Thymus (tissue), 11 donors: Measurements from ENCODE around the gene ASS1. TPM values are rescaled to one million over a fixed set of nuclear protein-coding genes. Genes with fewer than 3 reads are reported as not detected.

Experiments
- DNase-seq, 9 donors: peaks; one replicate each; pipeline ENCODE4 v3.0.0-alpha.2; 2013; ENCODE audit warnings: low spot score in 9 of 9, low read depth in 6 of 9, missing footprints in 1 of 9
- H3K27ac ChIP-seq, 2 donors: one replicate each; pipeline ENCODE4 v1.5.1; 2013; ENCODE audit warnings: control low read depth in 1 of 2, low read depth in 1 of 2, low read length in 1 of 2, mild to moderate bottlenecking in 1 of 2, moderate library complexity in 1 of 2
- H3K27me3 ChIP-seq, 2 donors: one replicate each; pipeline ENCODE4 v1.5.1; 2013; ENCODE audit warnings: low read length in 1 of 2; ENCODE audit not compliant: control insufficient read depth in 2 of 2, insufficient read depth in 1 of 2
- H3K36me3 ChIP-seq, 2 donors: one replicate each; pipeline ENCODE4 v1.5.1; 2013; ENCODE audit warnings: low read length in 1 of 2, mild to moderate bottlenecking in 1 of 2, moderate library complexity in 1 of 2; ENCODE audit not compliant: control insufficient read depth in 2 of 2, insufficient read depth in 2 of 2
- H3K4me1 ChIP-seq, 2 donors: one replicate each; pipeline ENCODE4 v1.5.1; 2013; ENCODE audit warnings: low read length in 2 of 2; ENCODE audit not compliant: control insufficient read depth in 2 of 2, insufficient read depth in 2 of 2
- H3K4me3 ChIP-seq, 2 donors: one replicate each; pipeline ENCODE4 v1.5.1; 2013; ENCODE audit warnings: low read length in 2 of 2, control low read depth in 1 of 2, mild to moderate bottlenecking in 1 of 2
- H3K9me3 ChIP-seq, 2 donors: one replicate each; pipeline ENCODE4 v1.5.1; 2013; ENCODE audit warnings: low read length in 1 of 2, mild to moderate bottlenecking in 1 of 2; ENCODE audit not compliant: control insufficient read depth in 2 of 2, insufficient read depth in 1 of 2
- WGBS: extraction: QIAGEN DNeasy Blood & Tissue Kit; methylation state at CpG from one replicate; pipeline ENCODE4 v1.1.7; 2013; 5-methylcytosine and 5-hydroxymethylcytosine counted together
- polyA plus RNA-seq: library from polyadenylated mRNA; stranded (reverse); fragments of 200-250 nt; gene quantifications from one replicate; pipeline ENCODE4 v1.2.3, GENCODE V29; 2013
- total RNA-seq: library from RNA; stranded (reverse); fragments of 120-200 nt; gene quantifications from one replicate; pipeline ENCODE4 v1.2.4, GENCODE V29; 2013
- donor health status: healthy.

The ASS1 gene
- total and polyA plus RNA-seq, 2 donors: 9.1 to 30.4 TPM

GRCh38 chr9:130541533-130541932 lies 96.8 kb downstream of the ASS1 start:
- H3K36me3 ChIP-seq: no peaks in the 10 kb centered on the region
- no peak overlapping the region for H3K4me3 ChIP-seq
- H3K9me3 ChIP-seq: peaks cover 2 to 3% of the 10 kb centered on the region in 2 donors
- H3K27ac ChIP-seq: no peak overlapping the region
- WGBS: 80% methylated on average over 2 of the region's 2 CpGs
- peaks cover 17 to 43% of the 10 kb centered on the region in 2 donors for H3K27me3 ChIP-seq
- H3K4me1 ChIP-seq: peaks cover 23 to 59% of the 10 kb centered on the region in 2 donors
- peak in 1 of 9 donors; percentile 42 for DNase-seq

- WGBS: 42% methylated on average over 5 of the region's 5 CpGs
- no peak overlapping the region for H3K4me3 ChIP-seq
- peaks cover 12 to 38% of the 10 kb centered on the region in 2 donors for H3K27me3 ChIP-seq
- no peaks in the 10 kb centered on the region for H3K36me3 ChIP-seq
- H3K4me1 ChIP-seq: peaks cover 23 to 58% of the 10 kb centered on the region in 2 donors
- DNase-seq: peak in 3 of 9 donors; percentile 25 to 64 (median 37)
- H3K27ac ChIP-seq: peak overlapping the region in 1 of 2 donors; percentile 58
- peaks cover 2 to 3% of the 10 kb centered on the region in 2 donors for H3K9me3 ChIP-seq
Observed at GRCh38 chr9:130542038-130542437, 97.3 kb downstream of the ASS1 start.

GRCh38 chr9:130542457-130543228 lies 97.9 kb downstream of the ASS1 start:
- Histone ChIP-seq H3K27me3 (peaks cover 8 to 32% of the 10 kb centered on the region in 2 donors), H3K4me3 (no peak overlapping the region), H3K36me3 (no peaks in the 10 kb centered on the region), H3K9me3 (peaks cover 2 to 3% of the 10 kb centered on the region in 2 donors), H3K4me1 (peaks cover 23 to 52% of the 10 kb centered on the region in 2 donors), H3K27ac (peak overlapping the region in 1 of 2 donors; percentile 58)
- 59% methylated on average over 7 of the region's 7 CpGs for WGBS
- DNase-seq: peak in 2 of 9 donors; percentile 28 to 60

- peaks cover 5 to 25% of the 10 kb centered on the region in 2 donors for H3K27me3 ChIP-seq
- peaks cover 23 to 52% of the 10 kb centered on the region in 2 donors for H3K4me1 ChIP-seq
- peak in 1 of 9 donors; percentile 21 for DNase-seq
- H3K27ac ChIP-seq: peak overlapping the region in 1 of 2 donors; percentile 49
- WGBS: 69% methylated on average over 8 of the region's 8 CpGs
- H3K4me3 ChIP-seq: no peak overlapping the region
- peaks cover 2 to 3% of the 10 kb centered on the region in 2 donors for H3K9me3 ChIP-seq
- H3K36me3 ChIP-seq: no peaks in the 10 kb centered on the region
Observed at GRCh38 chr9:130543368-130543767, 98.6 kb downstream of the ASS1 start.

GRCh38 chr9:130543859-130544258 lies 99.1 kb downstream of the ASS1 start:
- Histone ChIP-seq H3K27ac (no peak overlapping the region), H3K4me1 (peaks cover 23 to 52% of the 10 kb centered on the region in 2 donors), H3K4me3 (no peak overlapping the region), H3K36me3 (no peaks in the 10 kb centered on the region), H3K9me3 (peaks cover 1 to 3% of the 10 kb centered on the region in 2 donors), H3K27me3 (peaks cover 1 to 20% of the 10 kb centered on the region in 2 donors)
- 79% methylated on average over 6 of the region's 6 CpGs for WGBS
- no peak for DNase-seq

- WGBS: 70% methylated on average over 9 of the region's 9 CpGs
- no peak overlapping the region for H3K4me3 ChIP-seq
- H3K9me3 ChIP-seq: peaks cover 0 to 8% of the 10 kb centered on the region in 2 donors
- no peaks in the 10 kb centered on the region for H3K36me3 ChIP-seq
- H3K27me3 ChIP-seq: peaks cover 0 to 15% of the 10 kb centered on the region in 2 donors
- H3K27ac ChIP-seq: no peak overlapping the region
- no peak for DNase-seq
- H3K4me1 ChIP-seq: peaks cover 23 to 52% of the 10 kb centered on the region in 2 donors
Observed at GRCh38 chr9:130544364-130544763, 99.6 kb downstream of the ASS1 start.

- peaks cover 0 to 2% of the 10 kb centered on the region in 2 donors for H3K27me3 ChIP-seq
- WGBS: 82% methylated on average over 6 of the region's 6 CpGs
- H3K4me1 ChIP-seq: peaks cover 7 to 25% of the 10 kb centered on the region in 2 donors
- no peak overlapping the region for H3K27ac ChIP-seq
- no peaks in the 10 kb centered on the region for H3K36me3 ChIP-seq
- H3K4me3 ChIP-seq: no peak overlapping the region
- no peak for DNase-seq
- peaks cover 0 to 8% of the 10 kb centered on the region in 2 donors for H3K9me3 ChIP-seq
Observed at GRCh38 chr9:130548103-130548502, 103.3 kb downstream of the ASS1 start.

- 94% methylated on average over 5 of the region's 5 CpGs for WGBS
- Histone ChIP-seq H3K27ac (no peak overlapping the region), H3K9me3 (peaks cover 0 to 8% of the 10 kb centered on the region in 2 donors), H3K27me3 (peaks cover 0 to 2% of the 10 kb centered on the region in 2 donors), H3K36me3 (no peaks in the 10 kb centered on the region), H3K4me3 (no peak overlapping the region), H3K4me1 (peaks cover 2 to 14% of the 10 kb centered on the region in 2 donors)
- DNase-seq: no peak
Observed at GRCh38 chr9:130549093-130549735, 104.5 kb downstream of the ASS1 start.
